Erythroblast (primary cell): ENCODE results near the gene RNF133.

Experiments
- GATA1 ChIP-seq: IDR thresholded peaks from 2 replicates; pipeline ENCODE4 v1.6.1; 2011; ENCODE audit warnings: low read depth, mild to moderate bottlenecking, control low read depth, low read length, moderate library complexity
- POLR2A ChIP-seq: IDR thresholded peaks from 2 replicates; pipeline ENCODE4 v1.6.1; 2011; ENCODE audit warnings: mild to moderate bottlenecking, low read length

DNA sequence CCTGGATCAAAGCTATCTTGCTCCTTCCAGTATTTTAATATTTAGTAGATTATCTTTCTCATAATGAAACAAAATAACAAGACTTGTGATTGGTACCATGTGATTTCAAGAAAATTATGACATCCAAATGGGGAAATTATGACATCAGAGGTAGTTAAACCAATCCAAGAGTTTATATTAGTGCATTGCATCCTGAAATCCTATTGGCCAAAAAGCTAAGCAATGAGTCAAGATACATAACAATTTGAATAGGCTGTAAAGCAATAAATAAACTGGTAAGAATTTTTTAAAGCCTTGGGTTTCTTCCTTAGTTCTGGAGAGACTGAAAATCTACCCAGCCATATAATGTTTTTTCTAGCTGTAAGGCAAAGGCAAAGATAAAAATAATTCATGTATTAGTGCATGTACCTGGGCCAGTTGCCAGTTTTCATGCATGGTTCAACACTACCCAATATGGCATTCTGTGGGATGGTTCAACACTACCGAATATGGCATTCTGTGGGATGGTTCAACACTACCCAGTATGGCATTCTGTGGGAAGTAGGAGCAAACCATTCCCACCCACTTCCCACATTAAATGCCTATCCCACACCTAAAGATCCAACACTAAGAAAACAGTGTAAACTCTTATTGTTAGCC lies 4.1 kb upstream of the RNF133 start, which contains the start of gene RNF148:
- TF ChIP-seq POLR2A, result no peak
- no peak for TF ChIP-seq GATA1
